ENCODE results near the gene NECTIN4.

The NECTIN4 gene

GRCh38 chr1:161092621-161093028, 3.3 kb upstream of the NECTIN4 start:
- TF ChIP-seq, protein P1, sequence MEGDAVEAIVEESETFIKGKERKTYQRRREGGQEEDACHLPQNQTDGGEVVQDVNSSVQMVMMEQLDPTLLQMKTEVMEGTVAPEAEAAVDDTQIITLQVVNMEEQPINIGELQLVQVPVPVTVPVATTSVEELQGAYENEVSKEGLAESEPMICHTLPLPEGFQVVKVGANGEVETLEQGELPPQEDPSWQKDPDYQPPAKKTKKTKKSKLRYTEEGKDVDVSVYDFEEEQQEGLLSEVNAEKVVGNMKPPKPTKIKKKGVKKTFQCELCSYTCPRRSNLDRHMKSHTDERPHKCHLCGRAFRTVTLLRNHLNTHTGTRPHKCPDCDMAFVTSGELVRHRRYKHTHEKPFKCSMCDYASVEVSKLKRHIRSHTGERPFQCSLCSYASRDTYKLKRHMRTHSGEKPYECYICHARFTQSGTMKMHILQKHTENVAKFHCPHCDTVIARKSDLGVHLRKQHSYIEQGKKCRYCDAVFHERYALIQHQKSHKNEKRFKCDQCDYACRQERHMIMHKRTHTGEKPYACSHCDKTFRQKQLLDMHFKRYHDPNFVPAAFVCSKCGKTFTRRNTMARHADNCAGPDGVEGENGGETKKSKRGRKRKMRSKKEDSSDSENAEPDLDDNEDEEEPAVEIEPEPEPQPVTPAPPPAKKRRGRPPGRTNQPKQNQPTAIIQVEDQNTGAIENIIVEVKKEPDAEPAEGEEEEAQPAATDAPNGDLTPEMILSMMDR (IDR thresholded peaks at IDR 0.05; ENCODE audit: low read depth, low read length, poor library complexity, severe bottlenecking): no peak
- no peak for TF ChIP-seq EZH2phosphoT487 (IDR thresholded peaks at IDR 0.05; ENCODE audit: borderline replicate concordance, low read length)
- no peaks in the 10 kb centered on the region for H3K9me3 ChIP-seq (ENCODE audit: control insufficient read depth, insufficient read depth, low read length)
- H3K79me2 ChIP-seq (ENCODE audit: control insufficient read depth, low read length): no peaks in the 10 kb centered on the region
- H3K4me3 ChIP-seq (ENCODE audit: low read length): no peak overlapping the region
- H3K36me3 ChIP-seq (ENCODE audit: control insufficient read depth, low read length): no peaks in the 10 kb centered on the region
- no peaks in the 10 kb centered on the region for H3K27me3 ChIP-seq (ENCODE audit: control insufficient read depth, low read length)
- no peaks in the 10 kb centered on the region for H3F3A ChIP-seq (ENCODE audit: control insufficient read depth, insufficient read depth)
- H3K4me2 ChIP-seq (ENCODE audit: low read length): no peak overlapping the region
- no peak overlapping the region for H3K27ac ChIP-seq (ENCODE audit: low read depth, low read length)
- H3K9me2 ChIP-seq (replicated peaks; ENCODE audit: control insufficient read depth, low read length): no peaks in the 10 kb centered on the region
- no peaks in the 10 kb centered on the region for H4K20me1 ChIP-seq (ENCODE audit: control insufficient read depth, insufficient read depth, low read depth, low read length)
- H3K4me1 ChIP-seq (ENCODE audit: control insufficient read depth, low read length): peaks cover 7% of the 10 kb centered on the region

- Histone ChIP-seq H3K36me3 (ENCODE audit: control insufficient read depth, low read length) (no peaks in the 10 kb centered on the region), H3K9me3 (ENCODE audit: control insufficient read depth, insufficient read depth, low read length) (no peaks in the 10 kb centered on the region), H3F3A (ENCODE audit: control insufficient read depth, insufficient read depth) (no peaks in the 10 kb centered on the region), H3K4me1 (ENCODE audit: control insufficient read depth, low read length) (peaks cover under 1% of the 10 kb centered on the region), H3K4me2 (ENCODE audit: low read length) (no peak overlapping the region), H3K27ac (ENCODE audit: low read depth, low read length) (no peak overlapping the region), H4K20me1 (ENCODE audit: control insufficient read depth, insufficient read depth, low read depth, low read length) (no peaks in the 10 kb centered on the region), H3K9me2 (replicated peaks; ENCODE audit: control insufficient read depth, low read length) (no peaks in the 10 kb centered on the region), H3K79me2 (ENCODE audit: control insufficient read depth, low read length) (no peaks in the 10 kb centered on the region), H3K27me3 (ENCODE audit: control insufficient read depth, low read length) (no peaks in the 10 kb centered on the region), H3K4me3 (ENCODE audit: low read length) (no peak overlapping the region)
- TF ChIP-seq, protein P1 (IDR thresholded peaks at IDR 0.05; ENCODE audit: low read depth, low read length, poor library complexity, severe bottlenecking): no peak
- TF ChIP-seq EZH2phosphoT487 (IDR thresholded peaks at IDR 0.05; ENCODE audit: borderline replicate concordance, low read length): no peak
Measured at GRCh38 chr1:161091796-161092507, 2.6 kb upstream of the NECTIN4 start.

- Histone ChIP-seq H3K27me3 (ENCODE audit: control insufficient read depth, low read length) (no peaks in the 10 kb centered on the region), H3K4me3 (ENCODE audit: low read length) (no peak overlapping the region), H3K9me2 (replicated peaks; ENCODE audit: control insufficient read depth, low read length) (no peaks in the 10 kb centered on the region), H3K4me1 (ENCODE audit: control insufficient read depth, low read length) (no peaks in the 10 kb centered on the region), H3K36me3 (ENCODE audit: control insufficient read depth, low read length) (no peaks in the 10 kb centered on the region), H3F3A (ENCODE audit: control insufficient read depth, insufficient read depth) (no peaks in the 10 kb centered on the region), H4K20me1 (ENCODE audit: control insufficient read depth, insufficient read depth, low read depth, low read length) (no peaks in the 10 kb centered on the region), H3K4me2 (ENCODE audit: low read length) (no peak overlapping the region), H3K27ac (ENCODE audit: low read depth, low read length) (no peak overlapping the region), H3K9me3 (ENCODE audit: control insufficient read depth, insufficient read depth, low read length) (no peaks in the 10 kb centered on the region), H3K79me2 (ENCODE audit: control insufficient read depth, low read length) (no peaks in the 10 kb centered on the region)
- TF ChIP-seq, protein P1 (IDR thresholded peaks at IDR 0.05; ENCODE audit: low read depth, low read length, poor library complexity, severe bottlenecking): no peak
- no peak for TF ChIP-seq EZH2phosphoT487 (IDR thresholded peaks at IDR 0.05; ENCODE audit: borderline replicate concordance, low read length)
Measured at GRCh38 chr1:161091093-161091492, 1.7 kb upstream of the NECTIN4 start.

All from DOHH2 (cell line).